ENCODE results near the gene UGT1A8.

GRCh38 chr2:233604826-233605225 is 12.6 kb upstream of the UGT1A8 start:
- TF ChIP-seq CTCF (conservative IDR thresholded peaks at IDR 0.05; ENCODE audit: low read length) (no peak), EZH2phosphoT487 (IDR thresholded peaks at IDR 0.05; ENCODE audit: borderline replicate concordance) (no peak)
